ENCODE results near the gene PTPN11. TPM values are rescaled to one million over a fixed set of nuclear protein-coding genes. Genes with fewer than 3 reads are reported as not detected.

The PTPN11 gene
- total and polyA plus RNA-seq, 2 experiments from 2014 or later = 87.0 to 94.7 TPM

- TF ChIP-seq ZNF462 (CRISPR knock-in tag; IDR thresholded peaks at IDR 0.05) (no peak), ZNF114 (CRISPR knock-in tag; IDR thresholded peaks at IDR 0.05) (no peak), REST (IDR thresholded peaks at IDR 0.05; ENCODE audit: unreplicated experiment) (no peak)
- TF ChIP-seq, protein P1, sequence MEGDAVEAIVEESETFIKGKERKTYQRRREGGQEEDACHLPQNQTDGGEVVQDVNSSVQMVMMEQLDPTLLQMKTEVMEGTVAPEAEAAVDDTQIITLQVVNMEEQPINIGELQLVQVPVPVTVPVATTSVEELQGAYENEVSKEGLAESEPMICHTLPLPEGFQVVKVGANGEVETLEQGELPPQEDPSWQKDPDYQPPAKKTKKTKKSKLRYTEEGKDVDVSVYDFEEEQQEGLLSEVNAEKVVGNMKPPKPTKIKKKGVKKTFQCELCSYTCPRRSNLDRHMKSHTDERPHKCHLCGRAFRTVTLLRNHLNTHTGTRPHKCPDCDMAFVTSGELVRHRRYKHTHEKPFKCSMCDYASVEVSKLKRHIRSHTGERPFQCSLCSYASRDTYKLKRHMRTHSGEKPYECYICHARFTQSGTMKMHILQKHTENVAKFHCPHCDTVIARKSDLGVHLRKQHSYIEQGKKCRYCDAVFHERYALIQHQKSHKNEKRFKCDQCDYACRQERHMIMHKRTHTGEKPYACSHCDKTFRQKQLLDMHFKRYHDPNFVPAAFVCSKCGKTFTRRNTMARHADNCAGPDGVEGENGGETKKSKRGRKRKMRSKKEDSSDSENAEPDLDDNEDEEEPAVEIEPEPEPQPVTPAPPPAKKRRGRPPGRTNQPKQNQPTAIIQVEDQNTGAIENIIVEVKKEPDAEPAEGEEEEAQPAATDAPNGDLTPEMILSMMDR (conservative IDR thresholded peaks at IDR 0.05; ENCODE audit: low read depth in 2 of 2) = no peak
Measured at GRCh38 chr12:112489456-112489855, 70.7 kb downstream of the PTPN11 start (continued).
